ENCODE measurements around the gene MYDGF. TPM values are rescaled to one million over a fixed set of nuclear protein-coding genes. Genes with fewer than 3 reads are reported as not detected.
A peak's percentile ranks its signal among the peaks of the same experiment; 100 is the strongest.

MYDGF gene
- total and polyA plus RNA-seq, 9 of the 15 experiments (the other 6 are each of a cell fraction or from before 2014, with no cell fraction given) = 4.2 to 141 (median 82.1) TPM

DNA sequence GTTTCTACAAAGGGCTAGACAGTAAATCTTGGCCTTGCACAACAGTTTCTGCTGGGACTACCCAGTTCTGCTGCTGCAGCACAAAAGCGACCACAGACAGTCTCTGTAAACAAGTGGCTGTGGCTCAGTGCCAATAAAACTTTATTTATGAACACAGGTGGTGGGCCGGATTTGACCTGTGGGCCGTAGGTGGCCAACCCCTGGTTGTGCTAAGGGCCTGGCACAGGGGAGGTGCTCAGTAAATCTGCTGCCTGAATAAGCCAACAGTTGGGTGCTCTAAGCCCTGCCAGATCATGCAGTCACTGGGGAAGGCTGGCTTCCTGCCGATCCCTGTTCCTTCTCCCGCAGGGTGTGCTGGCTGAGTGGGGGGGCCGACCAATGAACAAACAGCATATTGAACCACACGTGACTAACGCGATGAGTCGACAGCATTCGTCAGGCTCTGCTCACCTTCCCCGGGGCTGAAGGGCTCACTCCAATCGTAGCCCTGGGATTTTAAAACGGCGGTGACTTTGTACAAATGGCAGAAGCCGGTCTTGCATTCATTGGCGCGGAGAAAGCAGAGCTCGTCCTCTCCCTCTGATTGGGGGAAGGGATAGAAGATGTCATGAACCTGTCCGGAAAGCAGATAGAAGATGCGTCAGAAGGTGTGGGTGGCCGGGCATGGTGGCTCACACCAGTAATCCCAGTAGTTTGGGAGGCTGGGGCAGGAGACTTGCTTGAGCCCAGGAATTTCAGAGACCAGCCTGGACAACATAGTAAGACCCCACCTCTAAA lies 24.3 kb upstream of the MYDGF start (continued):
- TF ChIP-seq, protein P1, sequence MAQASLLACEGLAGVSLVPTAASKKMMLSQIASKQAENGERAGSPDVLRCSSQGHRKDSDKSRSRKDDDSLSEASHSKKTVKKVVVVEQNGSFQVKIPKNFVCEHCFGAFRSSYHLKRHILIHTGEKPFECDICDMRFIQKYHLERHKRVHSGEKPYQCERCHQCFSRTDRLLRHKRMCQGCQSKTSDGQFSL (CRISPR knock-in tag; IDR thresholded peaks at IDR 0.05) = peak; percentile 80
- TF ChIP-seq, protein P1 (tag; IDR thresholded peaks at IDR 0.05) = no peak
- TF ChIP-seq, protein P2, sequence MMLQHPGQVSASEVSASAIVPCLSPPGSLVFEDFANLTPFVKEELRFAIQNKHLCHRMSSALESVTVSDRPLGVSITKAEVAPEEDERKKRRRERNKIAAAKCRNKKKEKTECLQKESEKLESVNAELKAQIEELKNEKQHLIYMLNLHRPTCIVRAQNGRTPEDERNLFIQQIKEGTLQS (IDR thresholded peaks at IDR 0.05) = no peak
- TF ChIP-seq, protein P2 (CRISPR knock-in tag; conservative IDR thresholded peaks at IDR 0.05) = no peak
- TF ChIP-seq ZNF76 (CRISPR knock-in tag; IDR thresholded peaks at IDR 0.05; ENCODE audit: borderline replicate concordance) (no peak), NELFE (IDR thresholded peaks at IDR 0.05; ENCODE audit: insufficient read depth, insufficient read length) (no peak), HDAC8 (tag; IDR thresholded peaks at IDR 0.05) (no peak), DNMT1 (IDR thresholded peaks at IDR 0.05) (no peak), ZNF165 (CRISPR knock-in tag; IDR thresholded peaks at IDR 0.05; ENCODE audit: borderline replicate concordance) (no peak), ZNF140 (CRISPR knock-in tag; IDR thresholded peaks at IDR 0.05) (no peak), ZNF561 (CRISPR knock-in tag; conservative IDR thresholded peaks at IDR 0.05) (no peak), HDAC3 (IDR thresholded peaks at IDR 0.05; ENCODE audit: borderline replicate concordance, partially characterized antibody) (no peak), TAL1 (IDR thresholded peaks at IDR 0.05) (no peak), MAFK (IDR thresholded peaks at IDR 0.05; ENCODE audit: low read length) (no peak)
- TF ChIP-seq, protein P3, sequence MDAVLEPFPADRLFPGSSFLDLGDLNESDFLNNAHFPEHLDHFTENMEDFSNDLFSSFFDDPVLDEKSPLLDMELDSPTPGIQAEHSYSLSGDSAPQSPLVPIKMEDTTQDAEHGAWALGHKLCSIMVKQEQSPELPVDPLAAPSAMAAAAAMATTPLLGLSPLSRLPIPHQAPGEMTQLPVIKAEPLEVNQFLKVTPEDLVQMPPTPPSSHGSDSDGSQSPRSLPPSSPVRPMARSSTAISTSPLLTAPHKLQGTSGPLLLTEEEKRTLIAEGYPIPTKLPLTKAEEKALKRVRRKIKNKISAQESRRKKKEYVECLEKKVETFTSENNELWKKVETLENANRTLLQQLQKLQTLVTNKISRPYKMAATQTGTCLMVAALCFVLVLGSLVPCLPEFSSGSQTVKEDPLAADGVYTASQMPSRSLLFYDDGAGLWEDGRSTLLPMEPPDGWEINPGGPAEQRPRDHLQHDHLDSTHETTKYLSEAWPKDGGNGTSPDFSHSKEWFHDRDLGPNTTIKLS (IDR thresholded peaks at IDR 0.05; ENCODE audit: borderline replicate concordance, low read depth) = no peak
- TF ChIP-seq, protein P4, sequence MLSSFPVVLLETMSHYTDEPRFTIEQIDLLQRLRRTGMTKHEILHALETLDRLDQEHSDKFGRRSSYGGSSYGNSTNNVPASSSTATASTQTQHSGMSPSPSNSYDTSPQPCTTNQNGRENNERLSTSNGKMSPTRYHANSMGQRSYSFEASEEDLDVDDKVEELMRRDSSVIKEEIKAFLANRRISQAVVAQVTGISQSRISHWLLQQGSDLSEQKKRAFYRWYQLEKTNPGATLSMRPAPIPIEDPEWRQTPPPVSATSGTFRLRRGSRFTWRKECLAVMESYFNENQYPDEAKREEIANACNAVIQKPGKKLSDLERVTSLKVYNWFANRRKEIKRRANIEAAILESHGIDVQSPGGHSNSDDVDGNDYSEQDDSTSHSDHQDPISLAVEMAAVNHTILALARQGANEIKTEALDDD (IDR thresholded peaks at IDR 0.05) = no peak
- TF ChIP-seq, protein P5, sequence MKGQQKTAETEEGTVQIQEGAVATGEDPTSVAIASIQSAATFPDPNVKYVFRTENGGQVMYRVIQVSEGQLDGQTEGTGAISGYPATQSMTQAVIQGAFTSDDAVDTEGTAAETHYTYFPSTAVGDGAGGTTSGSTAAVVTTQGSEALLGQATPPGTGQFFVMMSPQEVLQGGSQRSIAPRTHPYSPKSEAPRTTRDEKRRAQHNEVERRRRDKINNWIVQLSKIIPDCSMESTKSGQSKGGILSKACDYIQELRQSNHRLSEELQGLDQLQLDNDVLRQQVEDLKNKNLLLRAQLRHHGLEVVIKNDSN (CRISPR knock-in tag; IDR thresholded peaks at IDR 0.05) = peak; percentile 71
- TF ChIP-seq, protein P6, sequence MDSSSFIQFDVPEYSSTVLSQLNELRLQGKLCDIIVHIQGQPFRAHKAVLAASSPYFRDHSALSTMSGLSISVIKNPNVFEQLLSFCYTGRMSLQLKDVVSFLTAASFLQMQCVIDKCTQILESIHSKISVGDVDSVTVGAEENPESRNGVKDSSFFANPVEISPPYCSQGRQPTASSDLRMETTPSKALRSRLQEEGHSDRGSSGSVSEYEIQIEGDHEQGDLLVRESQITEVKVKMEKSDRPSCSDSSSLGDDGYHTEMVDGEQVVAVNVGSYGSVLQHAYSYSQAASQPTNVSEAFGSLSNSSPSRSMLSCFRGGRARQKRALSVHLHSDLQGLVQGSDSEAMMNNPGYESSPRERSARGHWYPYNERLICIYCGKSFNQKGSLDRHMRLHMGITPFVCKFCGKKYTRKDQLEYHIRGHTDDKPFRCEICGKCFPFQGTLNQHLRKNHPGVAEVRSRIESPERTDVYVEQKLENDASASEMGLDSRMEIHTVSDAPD (CRISPR knock-in tag; IDR thresholded peaks at IDR 0.05) = no peak

All from K562 (cell line).